ENCODE data around the gene PCDHGB6. TPM values are rescaled to one million over a fixed set of nuclear protein-coding genes. Genes with fewer than 3 reads are reported as not detected.
A peak's percentile ranks its signal among the peaks of the same experiment; 100 is the strongest.
"Not testable (repeated sequence)": the region's sequence is repeated elsewhere in the genome, so short reads cannot be mapped to it uniquely, and the experiment has no call there.

PCDHGB6 gene
- total and polyA plus RNA-seq, 5 donors from 2014 or later: not detected

DNA sequence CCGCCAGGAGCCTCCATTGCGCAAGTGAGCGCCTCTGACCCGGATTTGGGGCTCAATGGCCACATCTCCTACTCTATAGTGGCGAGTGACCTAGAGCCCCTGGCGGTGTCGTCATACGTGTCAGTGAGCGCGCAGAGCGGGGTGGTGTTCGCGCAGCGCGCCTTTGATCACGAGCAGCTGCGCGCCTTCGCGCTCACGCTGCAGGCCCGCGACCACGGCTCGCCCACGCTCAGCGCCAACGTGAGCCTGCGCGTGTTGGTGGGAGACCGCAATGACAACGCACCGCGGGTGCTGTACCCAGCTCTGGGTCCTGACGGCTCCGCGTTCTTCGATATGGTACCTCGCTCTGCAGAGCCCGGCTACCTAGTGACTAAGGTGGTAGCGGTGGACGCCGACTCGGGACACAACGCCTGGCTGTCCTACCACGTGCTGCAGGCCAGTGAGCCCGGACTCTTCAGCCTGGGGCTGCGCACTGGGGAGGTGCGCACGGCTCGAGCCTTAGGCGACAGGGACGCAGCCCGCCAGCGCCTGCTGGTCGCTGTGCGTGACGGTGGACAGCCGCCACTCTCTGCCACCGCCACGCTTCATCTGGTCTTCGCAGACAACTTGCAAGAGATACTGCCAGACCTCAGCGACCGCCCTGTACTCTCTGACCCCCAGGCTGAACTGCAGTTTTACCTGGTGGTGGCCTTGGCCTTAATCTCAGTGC lies 1.9 kb downstream of the PCDHGB6 start:
- peaks cover 17% of the 10 kb centered on the region for H3K36me3 Mint-ChIP-seq
- no peak overlapping the region for H3K27ac Mint-ChIP-seq
- H3K27me3 Mint-ChIP-seq: peaks cover 83% of the 10 kb centered on the region
- DNase-seq (no peak), ATAC-seq (ENCODE audit: low read depth in 2 of 2) (no peak)
- Histone ChIP-seq H3K9me3 (ENCODE audit: control insufficient read depth in 2 of 2, low read length in 2 of 2) (peaks cover 21 to 37% of the 10 kb centered on the region in 2 experiments), H3K36me3 (ENCODE audit: control insufficient read depth, insufficient read depth, low read length) (no peaks in the 10 kb centered on the region), H3K27me3 (ENCODE audit: control insufficient read depth, insufficient read depth, low read length) (peaks cover 52% of the 10 kb centered on the region), H3K4me3 (ENCODE audit: low read depth, low read length) (no peak overlapping the region), H3K4me1 (ENCODE audit: control insufficient read depth, insufficient read depth, low read length, poor library complexity, severe bottlenecking) (peaks cover 12% of the 10 kb centered on the region), H3K27ac (ENCODE audit: insufficient read depth, low read length, poor library complexity, severe bottlenecking) (no peak overlapping the region)
- peak overlapping the region in 1 of 4 donors; percentile 35 for H3K4me3 Mint-ChIP-seq
- H3K9me3 Mint-ChIP-seq: peaks cover 0 to 44% (median 13%) of the 10 kb centered on the region in 7 donors
- peaks cover 0 to 21% (median 16%) of the 10 kb centered on the region in 4 donors for H3K4me1 Mint-ChIP-seq

DNA sequence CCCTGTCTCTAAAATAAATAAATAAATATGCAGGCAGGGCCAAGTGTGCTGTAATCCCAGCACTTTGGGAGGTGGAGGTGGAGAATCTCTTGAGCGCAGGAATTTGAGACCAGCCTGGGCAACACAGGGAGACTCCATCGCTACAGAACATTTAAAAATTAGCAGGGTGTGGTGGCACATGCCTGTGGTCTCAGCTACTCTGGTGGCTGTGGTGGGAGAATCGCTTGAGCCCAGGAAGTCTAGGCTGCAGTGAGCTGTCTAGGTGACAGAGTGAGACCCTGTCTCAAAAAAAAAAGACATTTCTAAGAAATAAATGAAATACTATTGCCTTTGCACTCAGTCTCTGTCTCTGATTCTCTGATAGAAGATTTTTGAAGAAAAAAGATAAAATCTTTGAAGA lies 3.8 kb downstream of the PCDHGB6 start:
- Histone ChIP-seq H3K27me3 (ENCODE audit: control insufficient read depth, insufficient read depth, low read length) (peaks cover 53% of the 10 kb centered on the region), H3K36me3 (ENCODE audit: control insufficient read depth, insufficient read depth, low read length) (no peaks in the 10 kb centered on the region), H3K4me1 (ENCODE audit: control insufficient read depth, insufficient read depth, low read length, poor library complexity, severe bottlenecking) (peaks cover 12% of the 10 kb centered on the region), H3K27ac (ENCODE audit: insufficient read depth, low read length, poor library complexity, severe bottlenecking) (no peak overlapping the region), H3K9me3 (ENCODE audit: control insufficient read depth in 2 of 2, low read length in 2 of 2) (peaks cover 17 to 44% of the 10 kb centered on the region in 2 experiments), H3K4me3 (ENCODE audit: low read depth, low read length) (no peak overlapping the region)
- Mint-ChIP-seq H3K36me3 (peaks cover 17% of the 10 kb centered on the region), H3K4me1 (peaks cover 0 to 21% (median 16%) of the 10 kb centered on the region in 4 donors), H3K4me3 (no peak overlapping the region), H3K27me3 (peaks cover 80% of the 10 kb centered on the region), H3K27ac (no peak overlapping the region), H3K9me3 (peaks cover 0 to 44% (median 15%) of the 10 kb centered on the region in 7 donors)
- ATAC-seq (ENCODE audit: low read depth in 2 of 2) (no peak), DNase-seq (no peak)

DNA sequence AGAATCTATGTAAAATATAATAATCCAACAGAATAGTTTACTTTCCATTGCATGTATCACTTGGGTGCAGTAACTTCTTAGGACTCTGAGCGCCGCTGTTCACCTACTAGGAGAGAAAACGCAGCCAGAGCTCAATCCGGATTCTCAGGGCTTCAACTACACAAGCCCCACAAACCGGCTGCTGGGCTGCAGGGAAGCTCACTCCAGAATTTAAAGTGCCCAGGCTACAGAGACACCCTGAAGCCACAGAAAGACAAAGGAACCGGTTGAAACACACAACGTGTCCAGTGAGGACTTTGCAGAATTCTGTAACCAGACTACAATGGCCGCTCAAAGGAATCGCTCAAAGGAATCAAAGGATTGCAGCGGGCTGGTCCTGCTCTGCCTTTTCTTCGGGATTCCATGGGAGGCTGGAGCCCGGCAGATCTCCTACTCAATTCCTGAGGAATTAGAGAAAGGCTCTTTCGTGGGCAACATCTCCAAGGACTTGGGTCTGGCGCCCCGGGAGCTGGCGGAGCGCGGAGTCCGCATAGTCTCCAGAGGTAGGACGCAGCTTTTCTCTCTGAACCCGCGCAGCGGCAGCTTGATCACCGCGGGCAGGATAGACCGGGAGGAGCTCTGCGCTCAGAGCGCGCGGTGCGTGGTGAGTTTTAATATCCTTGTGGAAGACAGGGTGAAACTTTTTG lies 5.2 kb downstream of the PCDHGB6 start, which contains the start of gene PCDHGA10:
Gene PCDHGA10 (plus strand): TSS at position 134 of the 686 bp plus-strand sequence. CDS start 189 bp downstream, at position 323.
- peaks cover 79% of the 10 kb centered on the region for H3K27me3 Mint-ChIP-seq
- peaks cover 18% of the 10 kb centered on the region for H3K4me1 ChIP-seq (ENCODE audit: control insufficient read depth, insufficient read depth, low read length, poor library complexity, severe bottlenecking)
- H3K9me3 ChIP-seq (ENCODE audit: control insufficient read depth in 2 of 2, low read length in 2 of 2): peaks cover 12 to 36% of the 10 kb centered on the region in 2 experiments
- H3K4me3 ChIP-seq (ENCODE audit: low read depth, low read length): peak within 1 kb of the TSS; percentile 75
- H3K27me3 ChIP-seq (ENCODE audit: control insufficient read depth, insufficient read depth, low read length): peaks cover 52% of the 10 kb centered on the region
- peaks cover 0 to 39% (median 15%) of the 10 kb centered on the region in 7 donors for H3K9me3 Mint-ChIP-seq
- H3K36me3 Mint-ChIP-seq: peaks cover 15% of the 10 kb centered on the region
- DNase-seq (peak in 2 of 3 donors; percentile 43 to 69), ATAC-seq (ENCODE audit: low read depth in 2 of 2) (peak; percentile 64 to 68)
- H3K27ac ChIP-seq (ENCODE audit: insufficient read depth, low read length, poor library complexity, severe bottlenecking): no peak within 1 kb of the TSS
- no peaks in the 10 kb centered on the region for H3K36me3 ChIP-seq (ENCODE audit: control insufficient read depth, insufficient read depth, low read length)
- H3K27ac Mint-ChIP-seq: peak within 1 kb of the TSS in 1 of 3 donors; percentile 86
- peak within 1 kb of the TSS; percentile 85 to 93 (median 87) for H3K4me3 Mint-ChIP-seq
- peaks cover 0 to 24% (median 17%) of the 10 kb centered on the region in 4 donors for H3K4me1 Mint-ChIP-seq

GRCh38 chr5:141413540-141414069 lies 5.8 kb downstream of the PCDHGB6 start:
- no peaks in the 10 kb centered on the region for H3K36me3 ChIP-seq (ENCODE audit: control insufficient read depth, insufficient read depth, low read length)
- DNase-seq (no peak), ATAC-seq (ENCODE audit: low read depth in 2 of 2) (no peak)
- peaks cover 16 to 36% of the 10 kb centered on the region in 2 experiments for H3K9me3 ChIP-seq (ENCODE audit: control insufficient read depth in 2 of 2, low read length in 2 of 2)
- H3K36me3 Mint-ChIP-seq: peaks cover 19% of the 10 kb centered on the region
- H3K9me3 Mint-ChIP-seq: peaks cover 0 to 40% (median 20%) of the 10 kb centered on the region in 7 donors
- H3K4me1 Mint-ChIP-seq: peaks cover 0 to 26% (median 17%) of the 10 kb centered on the region in 4 donors
- H3K27ac Mint-ChIP-seq: peak overlapping the region in 1 of 3 donors; percentile 80
- H3K27me3 Mint-ChIP-seq: peaks cover 76% of the 10 kb centered on the region
- peak overlapping the region; percentile 85 to 93 (median 87) for H3K4me3 Mint-ChIP-seq
- peak overlapping the region; percentile 75 for H3K4me3 ChIP-seq (ENCODE audit: low read depth, low read length)
- H3K27me3 ChIP-seq (ENCODE audit: control insufficient read depth, insufficient read depth, low read length): peaks cover 57% of the 10 kb centered on the region
- peaks cover 18% of the 10 kb centered on the region for H3K4me1 ChIP-seq (ENCODE audit: control insufficient read depth, insufficient read depth, low read length, poor library complexity, severe bottlenecking)
- no peak overlapping the region for H3K27ac ChIP-seq (ENCODE audit: insufficient read depth, low read length, poor library complexity, severe bottlenecking)

GRCh38 chr5:141414548-141415274 lies 6.9 kb downstream of the PCDHGB6 start:
- H3K27me3 ChIP-seq (ENCODE audit: control insufficient read depth, insufficient read depth, low read length): peaks cover 56% of the 10 kb centered on the region
- peaks cover 0 to 26% (median 16%) of the 10 kb centered on the region in 4 donors for H3K4me1 Mint-ChIP-seq
- not testable (repeated sequence) for H3K4me3 ChIP-seq (ENCODE audit: low read depth, low read length); H3K36me3 ChIP-seq (ENCODE audit: control insufficient read depth, insufficient read depth, low read length); H3K27ac ChIP-seq (ENCODE audit: insufficient read depth, low read length, poor library complexity, severe bottlenecking); DNase-seq; ATAC-seq (ENCODE audit: low read depth in 2 of 2); H3K27ac Mint-ChIP-seq
- peaks cover 18% of the 10 kb centered on the region for H3K4me1 ChIP-seq (ENCODE audit: control insufficient read depth, insufficient read depth, low read length, poor library complexity, severe bottlenecking)
- peaks cover 14 to 36% of the 10 kb centered on the region in 2 experiments for H3K9me3 ChIP-seq (ENCODE audit: control insufficient read depth in 2 of 2, low read length in 2 of 2)
- peaks cover 0 to 37% (median 17%) of the 10 kb centered on the region in 7 donors for H3K9me3 Mint-ChIP-seq
- H3K4me3 Mint-ChIP-seq: peak overlapping the region; percentile 51 to 87 (median 62)
- peaks cover 73% of the 10 kb centered on the region for H3K27me3 Mint-ChIP-seq
- H3K36me3 Mint-ChIP-seq: peaks cover 18% of the 10 kb centered on the region

DNA sequence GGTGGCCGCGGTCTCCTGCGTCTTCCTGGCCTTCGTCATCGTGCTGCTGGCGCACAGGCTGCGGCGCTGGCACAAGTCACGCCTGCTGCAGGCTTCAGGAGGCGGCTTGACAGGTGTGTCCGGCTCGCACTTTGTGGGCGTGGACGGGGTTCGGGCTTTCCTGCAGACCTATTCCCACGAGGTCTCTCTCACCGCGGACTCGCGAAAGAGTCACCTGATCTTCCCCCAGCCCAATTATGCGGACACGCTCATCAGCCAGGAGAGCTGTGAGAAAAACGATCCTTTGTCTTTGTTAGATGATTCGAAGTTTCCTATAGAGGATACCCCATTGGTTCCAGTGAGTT lies 7.4 kb downstream of the PCDHGB6 start:
- Mint-ChIP-seq H3K36me3 (peaks cover 20% of the 10 kb centered on the region), H3K4me1 (peaks cover 0 to 26% (median 16%) of the 10 kb centered on the region in 4 donors), H3K4me3 (peak overlapping the region in 2 of 4 donors; percentile 4 to 42), H3K9me3 (peaks cover 0 to 39% (median 18%) of the 10 kb centered on the region in 7 donors), H3K27me3 (peaks cover 73% of the 10 kb centered on the region)
- not testable (repeated sequence) for H3K27ac Mint-ChIP-seq; DNase-seq; ATAC-seq (ENCODE audit: low read depth in 2 of 2); H3K36me3 ChIP-seq (ENCODE audit: control insufficient read depth, insufficient read depth, low read length); H3K27ac ChIP-seq (ENCODE audit: insufficient read depth, low read length, poor library complexity, severe bottlenecking); H3K4me3 ChIP-seq (ENCODE audit: low read depth, low read length)
- peaks cover 18% of the 10 kb centered on the region for H3K4me1 ChIP-seq (ENCODE audit: control insufficient read depth, insufficient read depth, low read length, poor library complexity, severe bottlenecking)
- peaks cover 58% of the 10 kb centered on the region for H3K27me3 ChIP-seq (ENCODE audit: control insufficient read depth, insufficient read depth, low read length)
- peaks cover 18 to 41% of the 10 kb centered on the region in 2 experiments for H3K9me3 ChIP-seq (ENCODE audit: control insufficient read depth in 2 of 2, low read length in 2 of 2)

Data from CD4-positive, CD25-positive, alpha-beta regulatory T cell (primary cell).